HG03520 (cell line): ENCODE results near the gene ZNF804B.
"Not testable (repeated sequence)": the region's sequence is repeated elsewhere in the genome, so short reads cannot be mapped to it uniquely, and the experiment has no call there.

Experiments
- ATAC-seq: cut with Tn5 transposase; IDR thresholded peaks from one replicate; pipeline ENCODE4 v1.9.1; 2021; ENCODE audit warnings: mild to moderate bottlenecking, moderate library complexity; ENCODE audit not compliant: unreplicated experiment

ZNF804B gene

GRCh38 chr7:89073776-89074175 lies 314.3 kb downstream of the ZNF804B start:
- ATAC-seq: no peak

- no peak for ATAC-seq
Observed at GRCh38 chr7:89077992-89078391, 318.5 kb downstream of the ZNF804B start.

- no peak for ATAC-seq
Observed at GRCh38 chr7:89085580-89085979, 326.1 kb downstream of the ZNF804B start.

- ATAC-seq: no peak
Observed at GRCh38 chr7:89091550-89091949, 332.1 kb downstream of the ZNF804B start.

- ATAC-seq: no peak
Observed at GRCh38 chr7:89094269-89094668, 334.8 kb downstream of the ZNF804B start.

- ATAC-seq: no peak
Observed at GRCh38 chr7:89103564-89103963, 344.1 kb downstream of the ZNF804B start.

GRCh38 chr7:89104748-89105685 lies 345.5 kb downstream of the ZNF804B start:
- ATAC-seq: no peak

- ATAC-seq: no peak
Observed at GRCh38 chr7:89123871-89124270, 364.4 kb downstream of the ZNF804B start.

- no peak for ATAC-seq
Observed at GRCh38 chr7:89129600-89130375, 370.3 kb downstream of the ZNF804B start.

GRCh38 chr7:89133357-89133756 lies 373.9 kb downstream of the ZNF804B start:
- no peak for ATAC-seq

GRCh38 chr7:89133819-89134218 lies 374.3 kb downstream of the ZNF804B start:
- ATAC-seq: no peak

GRCh38 chr7:89145801-89146200 lies 386.3 kb downstream of the ZNF804B start:
- ATAC-seq: no peak

- no peak for ATAC-seq
Observed at GRCh38 chr7:89160107-89160506, 400.6 kb downstream of the ZNF804B start.

- ATAC-seq: no peak
Observed at GRCh38 chr7:89165421-89165820, 405.9 kb downstream of the ZNF804B start.

GRCh38 chr7:89170628-89171027 lies 411.1 kb downstream of the ZNF804B start:
- ATAC-seq: no peak

- no peak for ATAC-seq
Observed at GRCh38 chr7:89182116-89182515, 422.6 kb downstream of the ZNF804B start.

GRCh38 chr7:89183712-89184111 lies 424.2 kb downstream of the ZNF804B start:
- no peak for ATAC-seq

- no peak for ATAC-seq
Observed at GRCh38 chr7:89200758-89201157, 441.3 kb downstream of the ZNF804B start.

GRCh38 chr7:89223900-89224395 lies 464.4 kb downstream of the ZNF804B start:
- no peak for ATAC-seq

GRCh38 chr7:89228688-89229171 lies 469.2 kb downstream of the ZNF804B start:
- ATAC-seq: not testable (repeated sequence)

GRCh38 chr7:89238156-89238555 lies 478.7 kb downstream of the ZNF804B start:
- ATAC-seq: no peak
